Stimulated activated memory B cell treated with anti-CD40 and anti-IgM and Interleukin-4, amounts not matched to agents 10 μg/mL and 1 μg/mL and 100 μg/mL, for 72 hours (primary cell): ENCODE data around the gene CHMP1B.
A peak's percentile ranks its signal among the peaks of the same experiment; 100 is the strongest.

ENCODE experiments used
- ATAC-seq: fragments of 150-1000 bp; cut with Tn5 transposase; 2 replicates; pipeline ENCODE4 v1.10.0; 2021
- H3K27ac Mint-ChIP-seq: one replicate; pipeline ENCODE4 v1.8.0; 2022; ENCODE audit warnings: mild to moderate bottlenecking, mixed read lengths
- H3K27me3 Mint-ChIP-seq: one replicate; pipeline ENCODE4 v1.8.0; 2022; ENCODE audit warnings: mixed read lengths
- H3K36me3 Mint-ChIP-seq: one replicate; pipeline ENCODE4 v1.8.0; 2022; ENCODE audit warnings: mixed read lengths
- H3K4me1 Mint-ChIP-seq: one replicate; pipeline ENCODE4 v1.8.0; 2022; ENCODE audit warnings: mixed read lengths
- H3K4me3 Mint-ChIP-seq: one replicate; pipeline ENCODE4 v1.8.0; 2022; ENCODE audit warnings: mild to moderate bottlenecking, moderate library complexity, mixed read lengths
- H3K9me3 Mint-ChIP-seq: one replicate; pipeline ENCODE4 v1.8.0; 2022; ENCODE audit warnings: mixed read lengths

Gene CHMP1B

DNA sequence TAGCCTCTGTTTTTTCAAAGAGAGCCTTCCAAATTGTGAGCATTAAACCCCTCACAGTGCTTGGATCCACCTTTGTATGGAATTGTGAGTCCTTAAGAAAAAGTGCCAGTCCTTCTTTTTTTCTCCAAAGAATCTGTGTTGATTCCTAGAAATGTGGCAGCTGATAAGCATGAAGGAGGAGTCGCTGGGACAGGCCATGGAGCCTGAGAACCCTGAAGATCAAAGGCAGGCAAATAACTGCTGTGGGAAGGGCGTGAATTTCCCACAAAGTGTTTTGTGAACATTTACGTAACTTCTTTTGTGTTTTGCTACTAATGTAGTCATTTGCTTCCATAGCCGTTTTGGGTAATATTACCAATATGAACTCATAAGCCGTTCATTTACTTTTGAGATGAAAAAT lies 27.7 kb upstream of the CHMP1B start:
- Mint-ChIP-seq H3K27ac (no peak overlapping the region), H3K4me3 (no peak overlapping the region), H3K27me3 (no peaks in the 10 kb centered on the region), H3K36me3 (no peaks in the 10 kb centered on the region), H3K4me1 (no peaks in the 10 kb centered on the region), H3K9me3 (no peaks in the 10 kb centered on the region)
- ATAC-seq: no peak

- Mint-ChIP-seq H3K36me3 (no peaks in the 10 kb centered on the region), H3K4me3 (no peak overlapping the region), H3K27ac (no peak overlapping the region), H3K4me1 (no peaks in the 10 kb centered on the region), H3K27me3 (peaks cover 9% of the 10 kb centered on the region), H3K9me3 (peaks cover 4% of the 10 kb centered on the region)
- ATAC-seq: no peak
These were observed 24.4 kb upstream of the CHMP1B start for GRCh38 chr18:11826836-11827235.

GRCh38 chr18:11828786-11829432 lies 22.3 kb upstream of the CHMP1B start:
- no peak for ATAC-seq

DNA sequence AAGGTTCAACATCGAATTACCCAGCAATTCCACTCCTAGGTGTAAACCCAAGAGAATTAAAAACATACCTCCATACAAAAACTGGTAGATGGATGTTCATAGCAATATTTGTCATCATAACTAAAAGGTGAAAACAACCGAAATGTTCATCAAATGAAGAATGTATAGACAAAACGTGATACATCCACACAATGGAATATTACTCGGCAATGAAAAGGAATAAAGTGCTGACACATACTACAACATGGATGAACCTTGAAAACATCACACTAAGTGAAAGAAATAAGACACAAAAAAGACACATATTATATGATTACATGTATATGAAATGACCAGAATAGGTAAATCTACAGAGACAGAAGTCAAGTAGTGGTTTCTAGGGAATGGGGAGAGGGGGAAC lies 20.6 kb upstream of the CHMP1B start:
- Mint-ChIP-seq H3K27me3 (peaks cover 9% of the 10 kb centered on the region), H3K27ac (no peak overlapping the region), H3K9me3 (peaks cover 4% of the 10 kb centered on the region), H3K4me1 (no peaks in the 10 kb centered on the region), H3K36me3 (no peaks in the 10 kb centered on the region), H3K4me3 (no peak overlapping the region)
- ATAC-seq: no peak

More at GRCh38 chr18:11828786-11829432, 22.3 kb upstream of the CHMP1B start:
- Mint-ChIP-seq H3K27me3 (peaks cover 9% of the 10 kb centered on the region), H3K9me3 (peaks cover 4% of the 10 kb centered on the region), H3K27ac (no peak overlapping the region), H3K36me3 (no peaks in the 10 kb centered on the region), H3K4me1 (no peaks in the 10 kb centered on the region), H3K4me3 (no peak overlapping the region)

- no peak for ATAC-seq
- no peaks in the 10 kb centered on the region for H3K4me1 Mint-ChIP-seq
- H3K9me3 Mint-ChIP-seq: peaks cover 4% of the 10 kb centered on the region
- no peaks in the 10 kb centered on the region for H3K36me3 Mint-ChIP-seq
- H3K4me3 Mint-ChIP-seq: no peak overlapping the region
- H3K27me3 Mint-ChIP-seq: peaks cover 9% of the 10 kb centered on the region
- no peak overlapping the region for H3K27ac Mint-ChIP-seq
These were observed 19.3 kb upstream of the CHMP1B start for GRCh38 chr18:11831921-11832320.

DNA sequence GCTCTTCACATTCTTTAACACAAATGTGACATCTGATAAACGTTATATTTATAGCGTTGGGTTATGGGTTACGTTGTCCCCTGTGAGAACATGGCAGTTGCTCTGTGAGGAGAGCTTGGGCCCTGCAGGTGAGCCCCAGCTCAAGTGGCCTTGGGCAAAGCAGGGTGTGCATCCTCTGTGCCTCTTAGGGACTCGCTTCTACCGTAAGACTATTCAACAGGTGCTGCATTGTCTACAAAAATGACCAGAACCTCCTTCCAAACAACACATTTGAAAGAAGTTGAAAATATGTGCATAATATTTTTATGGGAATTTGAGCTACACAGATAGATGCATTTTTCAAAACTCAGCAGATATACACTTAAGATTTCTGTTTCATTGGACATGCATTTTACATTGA lies 16.4 kb upstream of the CHMP1B start:
- Mint-ChIP-seq H3K27ac (no peak overlapping the region), H3K9me3 (peaks cover 4% of the 10 kb centered on the region), H3K27me3 (peaks cover 9% of the 10 kb centered on the region), H3K4me3 (no peak overlapping the region), H3K36me3 (no peaks in the 10 kb centered on the region), H3K4me1 (no peaks in the 10 kb centered on the region)
- ATAC-seq: no peak

GRCh38 chr18:11839556-11839955 lies 11.7 kb upstream of the CHMP1B start:
- no peaks in the 10 kb centered on the region for H3K9me3 Mint-ChIP-seq
- H3K4me1 Mint-ChIP-seq: no peaks in the 10 kb centered on the region
- H3K27me3 Mint-ChIP-seq: no peaks in the 10 kb centered on the region
- no peak overlapping the region for H3K4me3 Mint-ChIP-seq
- H3K36me3 Mint-ChIP-seq: no peaks in the 10 kb centered on the region
- no peak overlapping the region for H3K27ac Mint-ChIP-seq
- no peak for ATAC-seq

- H3K9me3 Mint-ChIP-seq: no peaks in the 10 kb centered on the region
- no peak for ATAC-seq
- H3K4me1 Mint-ChIP-seq: no peaks in the 10 kb centered on the region
- H3K36me3 Mint-ChIP-seq: no peaks in the 10 kb centered on the region
- no peak overlapping the region for H3K4me3 Mint-ChIP-seq
- no peak overlapping the region for H3K27ac Mint-ChIP-seq
- H3K27me3 Mint-ChIP-seq: no peaks in the 10 kb centered on the region
These were observed 10.7 kb upstream of the CHMP1B start for GRCh38 chr18:11840493-11840892.

DNA sequence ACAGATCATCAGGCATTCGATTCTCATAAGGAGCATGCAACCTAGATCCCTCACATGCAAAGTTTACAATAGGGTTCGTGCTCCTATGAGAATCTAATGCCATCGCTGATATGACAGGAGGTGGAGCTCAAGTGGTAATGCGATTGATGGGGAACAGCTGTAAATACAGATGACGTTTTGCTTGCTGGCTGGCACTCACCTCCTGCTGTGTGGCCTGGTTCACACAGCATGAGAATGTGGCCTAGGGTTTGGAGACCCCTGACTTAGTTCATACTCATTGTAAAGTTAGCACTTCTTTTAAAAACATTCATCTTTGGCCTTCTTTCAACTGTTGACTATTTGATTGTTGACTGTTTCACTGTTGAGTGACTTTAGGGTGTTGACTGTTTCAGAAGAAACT lies 8.7 kb upstream of the CHMP1B start:
- no peaks in the 10 kb centered on the region for H3K36me3 Mint-ChIP-seq
- no peaks in the 10 kb centered on the region for H3K4me1 Mint-ChIP-seq
- no peak overlapping the region for H3K27ac Mint-ChIP-seq
- H3K9me3 Mint-ChIP-seq: no peaks in the 10 kb centered on the region
- no peak for ATAC-seq
- H3K4me3 Mint-ChIP-seq: no peak overlapping the region
- no peaks in the 10 kb centered on the region for H3K27me3 Mint-ChIP-seq

GRCh38 chr18:11844436-11844835 lies 6.8 kb upstream of the CHMP1B start:
- Mint-ChIP-seq H3K27me3 (no peaks in the 10 kb centered on the region), H3K27ac (no peak overlapping the region), H3K4me3 (no peak overlapping the region), H3K4me1 (no peaks in the 10 kb centered on the region), H3K36me3 (no peaks in the 10 kb centered on the region), H3K9me3 (no peaks in the 10 kb centered on the region)
- ATAC-seq: no peak

GRCh38 chr18:11845654-11846053 lies 5.6 kb upstream of the CHMP1B start:
- Mint-ChIP-seq H3K27ac (no peak overlapping the region), H3K9me3 (no peaks in the 10 kb centered on the region), H3K27me3 (no peaks in the 10 kb centered on the region), H3K4me1 (peaks cover 11% of the 10 kb centered on the region), H3K4me3 (no peak overlapping the region), H3K36me3 (no peaks in the 10 kb centered on the region)
- ATAC-seq: no peak

DNA sequence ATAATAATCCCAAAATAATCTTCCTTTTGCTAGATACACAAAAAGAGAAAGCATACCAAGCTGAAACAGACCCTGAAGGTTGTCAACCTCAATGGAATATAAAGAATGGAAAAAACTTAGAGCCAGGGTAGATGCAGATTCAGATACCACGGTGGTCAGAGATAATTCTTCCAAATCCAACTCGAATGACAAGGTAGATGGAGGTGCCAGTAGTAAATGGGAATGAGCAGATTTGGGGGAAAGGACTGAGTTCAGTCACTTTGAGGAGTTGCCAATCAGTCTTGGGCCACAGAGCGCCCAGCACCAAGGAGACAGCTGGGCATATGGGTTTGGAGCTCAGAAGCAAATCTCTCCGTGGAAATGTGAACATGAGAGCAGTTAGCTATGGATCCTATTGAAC lies 3.4 kb upstream of the CHMP1B start:
- H3K4me3 Mint-ChIP-seq: no peak overlapping the region
- H3K36me3 Mint-ChIP-seq: no peaks in the 10 kb centered on the region
- no peaks in the 10 kb centered on the region for H3K27me3 Mint-ChIP-seq
- peaks cover 21% of the 10 kb centered on the region for H3K4me1 Mint-ChIP-seq
- no peak overlapping the region for H3K27ac Mint-ChIP-seq
- no peak for ATAC-seq
- no peaks in the 10 kb centered on the region for H3K9me3 Mint-ChIP-seq

DNA sequence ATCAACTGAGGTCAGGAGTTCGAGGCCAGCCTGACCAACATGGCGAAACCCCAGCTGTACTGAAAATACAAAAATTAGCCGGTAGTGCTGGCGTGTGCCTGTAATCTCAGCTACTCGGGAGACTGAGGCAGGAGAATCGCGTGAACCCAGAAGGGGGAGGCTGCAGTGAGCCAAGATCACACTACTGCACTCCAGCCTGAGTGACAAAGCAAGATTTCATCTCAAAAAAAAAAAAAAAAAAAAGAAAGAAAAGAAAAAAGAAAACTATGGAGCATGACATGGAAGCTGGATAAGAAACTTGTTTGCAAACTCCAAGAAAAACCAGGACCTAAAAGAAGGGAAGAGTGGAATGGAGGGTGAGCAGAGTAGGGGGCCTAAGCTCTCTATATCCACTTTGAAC lies 1.9 kb upstream of the CHMP1B start:
- Mint-ChIP-seq H3K27me3 (no peaks in the 10 kb centered on the region), H3K4me1 (peaks cover 29% of the 10 kb centered on the region), H3K36me3 (no peaks in the 10 kb centered on the region), H3K27ac (peak overlapping the region; percentile 94), H3K4me3 (peak overlapping the region; percentile 30), H3K9me3 (no peaks in the 10 kb centered on the region)
- no peak for ATAC-seq

GRCh38 chr18:11849841-11850634 lies 1.2 kb upstream of the CHMP1B start:
- no peak for ATAC-seq
- Mint-ChIP-seq H3K9me3 (no peaks in the 10 kb centered on the region), H3K27ac (peak overlapping the region; percentile 94), H3K36me3 (peaks cover 3% of the 10 kb centered on the region), H3K4me3 (peak overlapping the region; percentile 98), H3K4me1 (peaks cover 29% of the 10 kb centered on the region), H3K27me3 (no peaks in the 10 kb centered on the region)

- peak overlapping the region; percentile 98 for H3K4me3 Mint-ChIP-seq
- peak; percentile 63 for ATAC-seq
These were observed 430 bp upstream of the CHMP1B start for GRCh38 chr18:11850821-11851145.

DNA sequence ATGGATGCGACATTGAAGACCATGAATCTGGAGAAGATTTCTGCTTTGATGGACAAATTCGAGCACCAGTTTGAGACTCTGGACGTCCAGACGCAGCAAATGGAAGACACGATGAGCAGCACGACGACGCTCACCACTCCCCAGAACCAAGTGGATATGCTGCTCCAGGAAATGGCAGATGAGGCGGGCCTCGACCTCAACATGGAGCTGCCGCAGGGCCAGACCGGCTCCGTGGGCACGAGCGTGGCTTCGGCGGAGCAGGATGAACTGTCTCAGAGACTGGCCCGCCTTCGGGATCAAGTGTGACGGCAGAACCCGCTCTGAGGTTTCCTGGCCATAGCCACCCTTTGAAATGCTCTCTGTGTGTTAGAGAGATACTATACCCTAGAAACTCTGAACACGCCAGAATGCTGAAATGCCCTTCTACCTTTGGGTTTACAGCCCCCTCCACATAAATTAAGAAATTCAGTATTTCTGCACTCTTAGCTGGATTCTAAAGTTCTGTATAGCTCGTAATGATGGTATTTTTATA lies 659 bp downstream of the CHMP1B start:
- peak; percentile 21 for ATAC-seq
- H3K27me3 Mint-ChIP-seq: no peaks in the 10 kb centered on the region
- peak overlapping the region; percentile 94 for H3K27ac Mint-ChIP-seq
- no peaks in the 10 kb centered on the region for H3K9me3 Mint-ChIP-seq
- peak overlapping the region; percentile 98 for H3K4me3 Mint-ChIP-seq
- peaks cover 8% of the 10 kb centered on the region for H3K36me3 Mint-ChIP-seq
- peaks cover 29% of the 10 kb centered on the region for H3K4me1 Mint-ChIP-seq

More at GRCh38 chr18:11850821-11851145, 430 bp upstream of the CHMP1B start:
- Mint-ChIP-seq H3K36me3 (peaks cover 8% of the 10 kb centered on the region), H3K27me3 (no peaks in the 10 kb centered on the region), H3K27ac (peak overlapping the region; percentile 94), H3K9me3 (no peaks in the 10 kb centered on the region), H3K4me1 (peaks cover 29% of the 10 kb centered on the region)
